ENCODE data around the gene CD86.

CD86 gene

GRCh38 chr3:122063908-122064307 is 8.7 kb downstream of the CD86 start:
- no peak for DNase-seq

GRCh38 chr3:122064326-122064725 is 9.2 kb downstream of the CD86 start:
- DNase-seq: no peak

GRCh38 chr3:122066331-122067213 is 11.4 kb downstream of the CD86 start:
- DNase-seq: no peak

GRCh38 chr3:122067214-122067550 is 12.0 kb downstream of the CD86 start:
- DNase-seq: no peak

- no peak for DNase-seq
These were observed 12.6 kb downstream of the CD86 start for GRCh38 chr3:122067588-122068240.

- no peak for DNase-seq
These were observed 19.6 kb downstream of the CD86 start for GRCh38 chr3:122074621-122075265.

- DNase-seq: no peak
These were observed 21.5 kb downstream of the CD86 start for GRCh38 chr3:122076491-122077292.

GRCh38 chr3:122077293-122078234 is 22.4 kb downstream of the CD86 start:
- DNase-seq: no peak

- no peak for DNase-seq
These were observed 23.2 kb downstream of the CD86 start for GRCh38 chr3:122078235-122078935.

GRCh38 chr3:122079524-122080206 is 24.5 kb downstream of the CD86 start:
- DNase-seq: no peak

- DNase-seq: no peak
These were observed 25.0 kb downstream of the CD86 start for GRCh38 chr3:122080207-122080587.

GRCh38 chr3:122081543-122082247 is 26.5 kb downstream of the CD86 start:
- no peak for DNase-seq

GRCh38 chr3:122082357-122082756 is 27.2 kb downstream of the CD86 start:
- no peak for DNase-seq

- DNase-seq: no peak
These were observed 29.6 kb downstream of the CD86 start for GRCh38 chr3:122084799-122085198.

- no peak for DNase-seq
These were observed 30.5 kb downstream of the CD86 start for GRCh38 chr3:122085673-122086072.

GRCh38 chr3:122088531-122088930 is 33.4 kb downstream of the CD86 start:
- DNase-seq: no peak

GRCh38 chr3:122091602-122092295 is 36.6 kb downstream of the CD86 start:
- DNase-seq: no peak

- no peak for DNase-seq
These were observed 37.5 kb downstream of the CD86 start for GRCh38 chr3:122092460-122093165.

GRCh38 chr3:122094125-122094524 is 39.0 kb downstream of the CD86 start:
- no peak for DNase-seq

Measured in DMS 273 treated with DMSO at 0.1 percent for 48 hours (cell line).